Right ventricle myocardium superior (tissue), 1 donor: Measurements from ENCODE around the gene FUCA1. TPM values are rescaled to one million over a fixed set of nuclear protein-coding genes. Genes with fewer than 3 reads are reported as not detected.
"Not testable (repeated sequence)": the region's sequence is repeated elsewhere in the genome, so short reads cannot be mapped to it uniquely, and the experiment has no call there.

Experiments used
- ATAC-seq: fragments of 200-7000 bp; cut with Tn5 transposase; one replicate; pipeline ENCODE4 v1.9.1; 2020; ENCODE audit warnings: mild to moderate bottlenecking; ENCODE audit not compliant: poor library complexity
- DNase-seq: peaks from one replicate; pipeline ENCODE4 v3.0.0-alpha.2; 2020
- intact Hi-C: fragments of 100-400 bp; cut with DNase I; formaldehyde crosslinking; loops from one replicate; pipeline ENCODE4 v1.11.2; 2022
- total RNA-seq: library from RNA; stranded (reverse); fragmentation: NEBNext Ultra II Directional; extraction: Animal tissue kit (Norgen Biotek cat#: 25700); gene quantifications from one replicate; pipeline ENCODE4 v1.2.1, GENCODE V29; 2021
- donor health status: DM: no; HTN: yes; CAD: no; lungs with severe emphysema.

FUCA1 gene
- total RNA-seq, 1 donor from 2014 or later = 12.3 TPM

DNA sequence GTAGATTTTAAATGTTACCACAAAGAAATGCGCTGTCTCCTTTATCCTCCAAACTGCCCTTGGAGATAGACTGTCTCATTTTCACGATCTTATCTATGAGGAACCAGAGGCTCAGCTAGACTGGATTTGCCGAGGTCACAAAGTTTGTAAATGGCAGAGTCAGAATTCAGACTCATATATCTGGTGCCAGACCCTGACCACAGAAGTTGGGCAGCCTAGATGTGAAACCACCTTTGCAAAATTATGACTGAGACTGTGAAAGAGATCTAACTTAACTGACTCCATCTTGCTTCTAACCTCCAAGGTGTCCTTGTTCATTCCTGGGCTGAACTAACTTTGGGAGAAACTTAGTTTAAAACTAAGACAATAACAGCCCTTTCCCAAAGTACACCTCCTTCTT, 31.0 kb upstream of the FUCA1 start:
- ATAC-seq (no peak), DNase-seq (no peak)
- intact Hi-C loops = no loop called here

DNA sequence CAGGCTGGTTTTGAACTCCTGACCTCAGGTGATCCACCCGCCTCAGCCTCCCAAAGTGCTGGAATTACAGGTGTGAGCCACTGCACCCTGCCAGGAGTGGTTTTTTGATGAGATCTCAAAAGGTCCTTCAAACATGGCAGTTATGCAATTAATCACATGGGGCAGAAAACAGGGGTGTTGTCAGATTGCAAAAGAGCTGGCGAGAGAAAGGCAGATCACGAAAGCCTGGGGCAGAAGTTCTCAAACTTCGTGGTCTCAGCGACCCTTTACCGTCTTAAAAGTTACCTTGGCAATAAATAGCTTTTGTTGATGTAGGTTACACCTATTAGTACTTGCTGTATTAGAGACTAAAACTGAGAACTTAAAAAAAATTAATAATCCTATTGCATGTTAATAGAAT, 29.0 kb upstream of the FUCA1 start:
- intact Hi-C loops = no loop called here
- DNase-seq (no peak), ATAC-seq (no peak)

DNA sequence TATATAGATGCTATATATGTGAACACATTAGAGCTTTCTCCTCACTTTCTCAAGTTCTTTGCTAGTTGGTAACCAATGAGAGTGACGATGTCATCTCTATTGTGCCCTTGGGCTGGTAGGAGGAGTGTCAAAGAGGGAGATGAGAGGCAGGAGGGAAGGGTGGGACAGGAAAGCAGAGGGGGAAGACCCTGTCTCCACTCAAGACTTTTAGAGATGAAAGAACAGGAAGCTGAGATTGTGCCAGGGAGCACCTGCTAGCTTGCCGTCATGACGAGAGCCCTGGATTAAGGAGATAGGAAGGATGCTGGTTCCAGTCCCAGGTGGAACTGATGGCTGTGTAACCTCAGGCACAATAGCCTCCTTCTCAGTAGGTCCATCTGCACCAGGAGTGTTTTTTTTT, 28.4 kb upstream of the FUCA1 start:
- intact Hi-C loops = no loop called here
- ATAC-seq (no peak), DNase-seq (no peak)

DNA sequence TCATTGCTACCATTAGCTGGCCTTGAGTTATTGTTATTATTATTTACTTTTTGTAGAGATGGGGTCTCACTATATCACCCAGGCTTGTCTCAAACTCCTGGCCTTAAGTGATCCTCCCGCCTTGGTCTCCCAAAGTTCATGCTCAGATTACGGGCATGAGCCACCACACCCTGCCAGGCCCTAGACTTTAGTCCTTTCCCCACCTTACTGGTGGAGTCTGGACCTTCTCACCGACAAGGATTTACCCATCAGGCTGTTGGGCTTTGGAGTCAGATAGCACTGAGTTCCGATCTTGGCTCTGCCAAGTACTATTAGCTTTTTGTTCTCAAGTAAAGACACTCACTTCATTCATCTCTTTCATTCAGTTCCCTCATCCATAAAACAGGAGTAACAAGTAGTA, 27.9 kb upstream of the FUCA1 start:
- ATAC-seq (no peak), DNase-seq (no peak)
- intact Hi-C loops = no loop called here

DNA sequence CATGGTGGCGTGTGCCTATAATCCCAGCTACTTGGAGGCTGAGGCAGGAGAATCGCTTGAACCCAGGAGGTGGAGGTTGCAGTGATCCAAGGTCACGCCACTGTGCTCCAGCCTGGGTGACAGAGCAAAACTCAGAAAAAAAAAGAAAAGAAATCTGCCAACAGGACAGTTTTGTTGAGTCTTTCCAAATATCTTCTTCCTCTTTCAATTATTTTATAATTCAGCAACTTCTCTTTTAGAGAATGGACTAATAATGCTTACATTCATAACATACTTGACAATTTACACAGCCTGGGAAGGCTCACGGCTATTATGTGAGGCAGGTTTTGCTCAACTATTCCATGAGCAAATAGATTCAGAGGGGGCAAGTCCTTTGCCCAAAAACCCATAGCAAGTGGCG, 27.0 kb upstream of the FUCA1 start:
- DNase-seq = no peak
- intact Hi-C loops = no loop called here
- ATAC-seq = peak; percentile 49

DNA sequence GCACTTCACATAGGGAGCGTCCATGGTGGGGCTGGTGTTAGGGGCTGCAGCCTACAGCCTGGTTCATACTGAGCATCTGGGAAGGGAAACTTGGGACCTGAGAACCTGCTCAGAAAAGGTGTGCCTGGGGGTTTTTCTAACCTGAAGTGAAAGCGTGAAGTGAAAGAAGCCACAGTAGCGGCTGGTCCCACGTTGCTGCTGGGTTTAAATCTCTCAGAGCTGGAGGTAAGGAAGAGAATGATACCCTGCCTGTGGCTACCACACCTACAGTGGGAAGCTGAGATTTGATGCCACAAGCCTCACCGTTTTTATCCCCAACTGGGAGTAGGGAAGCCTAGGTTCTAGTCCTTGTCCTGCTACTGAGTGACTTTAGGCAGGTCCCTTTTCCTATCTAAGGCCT, 21.0 kb upstream of the FUCA1 start:
- intact Hi-C loops = no loop called here
- ATAC-seq (no peak), DNase-seq (no peak)

DNA sequence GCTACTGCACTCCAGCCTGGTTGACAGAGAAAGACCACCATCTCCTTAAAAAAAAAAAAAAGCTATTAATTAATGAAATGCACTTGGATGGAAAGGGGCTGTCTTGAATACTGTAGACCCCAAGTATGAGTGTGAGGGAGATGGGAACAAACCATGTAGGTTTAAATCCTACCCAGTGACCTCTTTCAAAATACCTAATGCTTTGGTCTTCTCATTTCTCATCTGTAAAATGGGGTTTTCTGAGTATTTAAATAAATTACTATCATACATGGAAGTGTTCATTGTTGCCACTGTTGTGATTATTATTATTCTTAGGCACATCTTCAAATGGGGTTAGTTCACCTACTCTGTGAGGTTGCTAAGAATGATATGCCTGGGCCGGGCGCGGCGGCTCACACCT, 17.1 kb upstream of the FUCA1 start:
- DNase-seq (no peak), ATAC-seq (no peak)
- intact Hi-C loops = no loop called here

DNA sequence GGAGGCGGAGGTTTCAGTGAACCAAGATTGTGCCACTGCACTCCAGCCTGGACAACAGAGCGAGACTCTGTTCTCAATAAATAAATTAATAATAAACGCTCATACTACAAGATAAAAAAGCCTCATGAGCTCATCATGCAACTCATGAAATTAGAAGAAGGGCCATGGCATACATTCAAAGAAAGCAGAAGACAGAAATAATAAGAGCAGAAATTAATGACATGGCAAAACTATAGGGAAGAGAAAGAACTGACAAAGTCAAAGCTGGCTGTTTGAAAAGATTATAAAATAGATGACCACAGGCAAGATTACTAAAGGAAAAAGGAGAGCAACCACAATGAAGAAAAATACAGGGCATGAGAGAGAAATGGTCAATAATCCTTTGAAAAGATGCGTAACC, 14.7 kb upstream of the FUCA1 start:
- ATAC-seq (no peak), DNase-seq (no peak)
- intact Hi-C loops = no loop called here

DNA sequence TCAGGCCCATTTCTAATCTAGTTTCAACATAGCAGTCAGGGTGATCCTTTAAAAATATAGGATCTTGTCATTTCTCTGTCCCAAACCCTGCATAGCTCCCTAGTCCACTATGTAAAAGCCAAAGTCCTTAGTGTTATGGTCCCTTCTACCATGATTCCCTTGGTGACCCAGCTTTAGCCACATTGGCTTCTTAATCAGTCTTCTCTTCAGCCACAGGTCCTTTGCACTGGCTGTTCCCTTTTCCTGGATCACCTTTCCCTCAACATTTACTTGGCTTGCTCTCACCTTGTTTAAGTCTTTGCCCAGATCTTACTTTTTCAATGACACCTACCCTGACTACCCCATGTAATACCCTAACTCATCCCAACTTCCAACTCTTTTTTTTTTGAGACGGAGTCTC, 11.7 kb upstream of the FUCA1 start:
- DNase-seq = no peak
- ATAC-seq = no peak
- intact Hi-C loops = no loop called here

DNA sequence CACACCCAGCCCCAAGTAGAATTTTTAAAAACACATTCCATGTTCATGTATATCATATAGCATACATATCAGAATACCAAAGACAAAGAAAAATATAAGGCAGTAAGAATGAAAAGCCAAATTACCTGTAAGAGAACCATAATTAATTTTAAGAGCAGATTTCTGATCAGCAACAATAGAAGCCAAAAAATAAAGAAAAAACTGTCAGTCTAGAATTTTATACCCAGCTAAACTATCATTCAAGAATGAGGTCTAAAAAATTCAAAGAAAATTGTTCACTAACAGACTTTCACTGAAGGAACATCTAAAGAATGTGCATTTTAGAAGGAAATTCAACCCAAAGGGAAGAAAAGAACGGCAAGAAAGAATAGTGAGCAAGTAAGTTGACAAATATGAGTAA, 10.6 kb upstream of the FUCA1 start:
- DNase-seq = no peak
- ATAC-seq = no peak
- intact Hi-C loops = no loop called here

DNA sequence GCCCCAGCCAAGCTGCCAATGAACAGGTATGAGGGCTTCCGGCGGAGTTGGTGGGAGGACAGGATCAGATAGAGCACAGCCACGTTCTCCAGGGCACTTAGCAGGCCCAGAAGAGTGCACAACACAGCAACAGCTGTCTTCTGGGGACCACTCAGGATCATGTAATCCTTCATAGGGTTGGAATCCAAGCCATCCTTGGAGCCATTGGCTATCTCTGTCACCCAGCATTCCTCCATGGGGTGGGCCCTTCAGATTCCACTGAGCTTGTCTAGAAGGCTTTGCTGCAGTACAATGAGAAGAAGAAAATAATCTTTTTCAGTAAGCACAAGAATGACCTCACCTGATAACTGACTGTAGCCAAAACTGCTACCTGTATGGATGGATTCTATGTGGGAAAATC, 7.3 kb upstream of the FUCA1 start:
- DNase-seq (no peak), ATAC-seq (no peak)
- intact Hi-C loops = no loop called here

DNA sequence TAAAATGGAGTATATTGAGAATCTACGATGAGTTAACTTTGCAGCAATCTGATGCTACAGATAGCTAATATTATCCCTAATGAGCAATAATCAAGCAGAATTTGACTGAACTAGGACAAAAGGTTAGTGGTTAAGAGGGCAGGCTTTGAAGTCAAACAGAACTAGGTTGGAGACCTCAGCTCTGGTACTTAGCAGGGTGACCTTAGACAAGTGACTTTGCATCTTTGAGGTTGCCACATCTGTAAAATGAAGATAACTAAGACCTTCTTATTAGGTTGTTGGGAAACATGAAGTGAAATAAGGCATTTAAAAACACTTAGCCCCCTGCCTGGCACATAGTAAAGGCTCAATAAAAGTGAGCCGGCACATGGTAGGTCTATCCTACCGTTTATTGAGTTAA, 4.3 kb upstream of the FUCA1 start:
- intact Hi-C loops = no loop called here
- ATAC-seq (no peak), DNase-seq (no peak)

DNA sequence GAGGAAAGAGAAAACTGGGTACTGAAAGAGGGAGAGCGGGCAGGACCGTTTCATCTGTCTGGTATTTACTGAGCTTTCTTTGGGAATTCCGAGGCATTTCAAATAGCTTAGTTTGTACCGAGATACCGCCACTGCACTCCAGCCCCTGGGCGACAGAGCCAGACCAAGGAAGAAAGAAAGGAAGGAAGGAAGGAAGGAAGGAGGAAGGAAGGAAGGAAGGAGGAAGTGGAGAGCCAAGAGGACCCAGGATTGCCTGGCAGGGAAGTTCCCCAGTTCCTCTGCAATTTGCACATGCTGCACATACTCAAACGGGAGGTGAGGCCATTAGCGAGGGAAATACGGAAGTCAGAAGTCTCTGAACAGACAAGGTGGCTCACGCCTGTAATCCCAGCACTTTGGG, 961 bp upstream of the FUCA1 start:
- ATAC-seq (no peak), DNase-seq (no peak)
- intact Hi-C loops = loop anchor here (5.0 kb wide), 2 partner anchors 62 to 97 kb away; no protein-coding TSS in a partner anchor

DNA sequence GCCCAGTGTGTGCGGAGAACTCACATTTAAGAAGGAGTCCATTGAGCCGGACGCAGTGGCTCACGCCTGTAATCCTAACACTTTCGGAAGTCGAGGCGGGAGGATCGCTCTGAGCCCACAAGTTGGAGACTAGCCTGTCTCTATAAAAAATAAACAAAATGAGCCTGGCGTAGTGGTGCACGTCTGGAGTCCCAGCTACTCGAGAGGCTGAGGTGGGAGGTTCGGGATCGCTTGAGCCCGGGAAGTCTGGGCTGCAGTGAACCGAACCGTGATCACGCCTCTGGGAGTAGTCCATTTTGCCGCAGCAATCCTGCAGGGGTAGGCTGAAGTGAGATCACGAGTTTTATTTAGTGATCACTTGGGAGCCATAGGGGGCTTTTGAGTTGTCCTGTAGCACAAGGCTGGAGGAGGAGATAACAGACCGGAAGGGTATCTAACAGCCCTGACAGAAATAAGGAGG, 497 bp upstream of the FUCA1 start:
- ATAC-seq (peak; percentile 38), DNase-seq (no peak)
- intact Hi-C loops = loop anchor here (5.0 kb wide), 2 partner anchors 61 to 96 kb away; no protein-coding TSS in a partner anchor

DNA sequence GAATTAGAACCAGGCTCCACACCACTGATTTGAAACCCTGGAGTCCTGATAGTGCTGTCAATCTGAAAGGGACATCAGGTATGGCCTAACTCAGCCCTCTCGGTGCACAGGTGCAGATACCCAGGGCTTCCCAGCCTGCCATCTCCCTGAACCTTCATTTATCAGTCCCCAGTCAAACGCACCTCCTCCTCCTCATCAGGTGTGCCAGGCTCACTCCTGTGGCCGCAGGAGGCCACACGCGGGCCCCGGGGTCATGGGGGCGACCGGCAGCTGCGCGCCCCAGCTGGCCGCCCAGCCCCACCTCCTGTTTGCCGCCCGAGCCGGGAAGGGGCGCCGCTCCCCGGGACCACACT, 572 bp downstream of the FUCA1 start:
- DNase-seq (no peak), ATAC-seq (no peak)
- intact Hi-C loops = loop anchor here (5.0 kb wide), 2 partner anchors 60 to 95 kb away; no protein-coding TSS in a partner anchor

DNA sequence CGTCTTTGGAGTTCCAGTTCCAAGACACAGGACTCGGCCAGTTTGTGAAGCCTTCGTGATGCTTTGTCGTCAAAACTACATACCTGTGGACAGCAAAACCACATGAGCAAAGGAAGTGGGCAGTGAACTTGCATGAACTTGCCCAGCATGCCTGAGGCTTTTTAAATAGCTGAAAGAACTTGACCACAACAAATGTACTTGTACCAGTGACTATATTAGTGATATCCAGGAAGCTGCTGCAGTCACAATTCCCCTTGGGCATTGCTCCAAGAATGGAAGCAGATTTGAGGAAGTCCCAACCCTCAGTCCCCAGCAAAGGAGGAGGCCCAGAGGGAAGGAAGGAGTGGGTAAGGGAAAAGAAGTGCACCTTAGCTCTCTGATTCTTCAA, 2.6 kb downstream of the FUCA1 start:
- peak; percentile 14 for ATAC-seq
- DNase-seq = no peak
- intact Hi-C loops = loop anchor here (5.0 kb wide), 2 partner anchors 58 to 93 kb away; no protein-coding TSS in a partner anchor

DNA sequence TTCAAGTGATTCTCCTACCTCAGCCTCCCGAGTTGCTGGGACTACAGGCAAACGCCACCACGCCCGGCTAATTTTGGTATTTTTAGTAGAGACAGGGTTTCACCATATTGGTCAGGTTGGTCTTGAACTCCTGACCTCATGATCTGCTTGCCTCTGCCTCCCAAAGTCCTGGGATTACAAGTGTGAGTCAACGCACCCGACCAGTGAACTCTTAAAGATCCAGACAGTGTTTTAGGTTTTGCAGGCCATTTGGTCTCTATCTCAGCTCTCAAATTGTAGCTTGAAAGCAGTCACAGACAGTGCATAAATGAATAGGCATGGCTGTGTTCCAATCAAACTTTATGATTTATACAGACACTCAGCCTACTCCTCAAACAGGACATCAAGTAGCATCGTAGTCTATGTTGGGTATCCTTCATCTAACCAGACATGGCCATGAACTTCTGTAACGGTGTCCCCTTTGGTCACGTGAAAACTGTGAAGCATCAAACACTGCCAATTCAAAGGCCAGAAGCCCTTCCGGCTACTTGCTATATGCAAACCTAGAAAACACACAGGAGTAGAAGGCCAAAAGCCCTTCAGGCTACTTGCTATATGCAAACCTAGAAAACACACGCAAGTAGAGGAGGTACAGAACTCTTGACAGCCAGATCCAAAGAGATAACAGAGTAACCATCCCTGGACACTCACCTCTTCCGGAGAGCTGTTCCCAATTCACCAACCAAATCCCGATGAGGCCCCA, 3.1 kb downstream of the FUCA1 start:
- DNase-seq = no peak
- intact Hi-C loops = loop anchor here (5.0 kb wide), 2 partner anchors 58 to 93 kb away; no protein-coding TSS in a partner anchor
- no peak for ATAC-seq

DNA sequence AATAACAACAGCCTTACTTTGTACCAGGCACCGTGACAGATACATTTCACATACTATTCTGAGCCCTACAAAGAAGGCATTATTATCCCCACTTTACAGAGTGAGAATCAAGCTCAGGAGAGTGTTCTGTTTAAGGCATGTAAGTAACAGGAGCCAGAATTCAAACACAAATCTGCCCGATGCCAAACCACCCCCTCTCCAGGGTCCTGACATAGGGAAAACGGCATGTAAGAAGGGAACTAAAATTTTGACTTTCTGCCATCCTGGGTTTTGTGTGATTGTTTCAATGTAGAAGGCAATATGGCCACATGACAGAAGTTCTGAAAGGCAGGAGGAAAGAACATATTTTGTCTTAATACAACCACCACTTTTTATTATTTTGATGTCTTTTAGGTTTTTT, 5.5 kb downstream of the FUCA1 start:
- no peak for DNase-seq
- ATAC-seq = no peak
- intact Hi-C loops = no loop called here

DNA sequence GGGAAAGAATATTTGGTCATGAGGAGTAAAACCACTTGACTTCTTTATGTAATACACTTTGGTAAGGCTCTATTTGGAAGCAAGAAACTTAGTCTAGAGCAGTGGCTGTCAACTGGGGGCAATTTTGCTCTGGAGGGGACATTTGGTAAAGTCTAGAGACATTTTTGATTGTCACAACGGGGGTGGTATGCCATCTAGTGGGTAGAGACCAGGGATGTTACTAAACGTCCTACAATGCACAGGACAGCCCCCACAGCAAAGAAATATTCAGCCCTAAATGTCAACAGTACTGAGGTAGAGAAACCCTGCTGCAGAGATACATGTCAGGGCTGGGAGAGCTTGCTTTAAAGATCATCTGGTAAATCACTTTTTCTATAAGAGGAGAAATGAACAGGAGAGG, 13.5 kb downstream of the FUCA1 start:
- peak; percentile 66 for ATAC-seq
- intact Hi-C loops = no loop called here

DNA sequence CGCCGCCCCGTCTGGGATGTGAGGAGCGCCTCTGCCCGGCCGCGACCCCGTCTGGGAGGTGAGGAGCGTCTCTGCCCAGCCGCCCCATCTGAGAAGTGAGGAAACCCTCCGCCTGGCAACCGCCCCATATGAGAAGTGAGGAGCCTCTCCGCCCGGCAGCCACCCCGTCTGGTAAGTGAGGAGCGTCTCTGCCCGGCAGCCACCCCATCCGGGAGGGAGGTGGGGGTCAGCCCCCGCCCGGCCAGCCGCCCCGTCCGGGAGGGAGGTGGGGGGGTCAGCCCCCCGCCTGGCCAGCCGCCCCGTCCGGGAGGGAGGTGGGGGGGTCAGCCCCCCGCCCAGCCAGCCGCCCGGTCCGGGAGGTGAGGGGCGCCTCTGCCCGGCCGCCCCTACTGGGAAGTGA, 15.0 kb downstream of the FUCA1 start:
- DNase-seq, ATAC-seq, intact Hi-C loops: not testable (repeated sequence)

More for the DNA sequence above, 13.5 kb downstream of the FUCA1 start:
- DNase-seq = no peak

DNA sequence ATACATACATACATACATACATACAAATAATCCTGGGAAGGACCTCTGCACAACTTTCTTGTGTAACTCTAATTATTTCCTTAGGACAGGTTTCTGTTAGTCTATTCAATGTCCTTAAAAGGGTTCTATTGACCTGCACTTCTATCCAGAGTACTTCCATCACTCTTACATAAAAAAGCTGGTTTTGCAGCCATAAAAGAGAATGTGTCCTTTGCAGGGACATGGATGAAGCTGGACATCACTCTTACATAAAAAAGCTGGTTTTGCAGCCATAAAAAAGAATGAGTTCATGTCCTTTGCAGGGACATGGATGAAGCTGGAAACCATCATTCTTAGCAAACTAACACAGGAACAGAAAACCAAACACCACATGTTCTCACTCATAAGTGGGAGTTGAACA, 16.7 kb downstream of the FUCA1 start:
- intact Hi-C loops, DNase-seq, ATAC-seq: not testable (repeated sequence)
